ENCODE measurements around the gene ICAM3. TPM values are rescaled to one million over a fixed set of nuclear protein-coding genes. Genes with fewer than 3 reads are reported as not detected.

ICAM3 gene
- total RNA-seq, 1 donor from 2014 or later = 1.4 TPM

DNA sequence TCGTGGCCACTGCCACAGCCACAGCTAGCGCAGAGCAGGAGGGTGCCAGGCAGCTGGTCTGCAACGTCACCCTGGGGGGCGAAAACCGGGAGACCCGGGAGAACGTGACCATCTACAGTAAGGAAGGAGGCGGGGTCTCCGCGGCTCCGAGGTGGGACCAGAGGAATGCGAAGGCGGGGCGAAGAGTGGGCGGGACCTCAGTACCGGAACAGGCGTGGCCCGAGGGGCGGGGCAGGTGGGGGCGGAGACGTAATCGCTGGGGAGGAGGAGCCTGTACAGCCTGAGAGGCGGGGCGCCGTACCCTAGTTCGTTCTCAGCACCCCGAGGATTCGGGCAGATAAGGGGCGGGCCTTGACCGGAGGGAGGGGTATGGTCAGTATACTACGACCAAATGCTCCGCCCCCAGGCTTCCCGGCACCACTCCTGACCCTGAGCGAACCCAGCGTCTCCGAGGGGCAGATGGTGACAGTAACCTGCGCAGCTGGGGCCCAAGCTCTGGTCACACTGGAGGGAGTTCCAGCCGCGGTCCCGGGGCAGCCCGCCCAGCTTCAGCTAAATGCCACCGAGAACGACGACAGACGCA is 47.1 kb downstream of the ICAM3 start:
- no peak for DNase-seq (ENCODE audit: low spot score)

DNA sequence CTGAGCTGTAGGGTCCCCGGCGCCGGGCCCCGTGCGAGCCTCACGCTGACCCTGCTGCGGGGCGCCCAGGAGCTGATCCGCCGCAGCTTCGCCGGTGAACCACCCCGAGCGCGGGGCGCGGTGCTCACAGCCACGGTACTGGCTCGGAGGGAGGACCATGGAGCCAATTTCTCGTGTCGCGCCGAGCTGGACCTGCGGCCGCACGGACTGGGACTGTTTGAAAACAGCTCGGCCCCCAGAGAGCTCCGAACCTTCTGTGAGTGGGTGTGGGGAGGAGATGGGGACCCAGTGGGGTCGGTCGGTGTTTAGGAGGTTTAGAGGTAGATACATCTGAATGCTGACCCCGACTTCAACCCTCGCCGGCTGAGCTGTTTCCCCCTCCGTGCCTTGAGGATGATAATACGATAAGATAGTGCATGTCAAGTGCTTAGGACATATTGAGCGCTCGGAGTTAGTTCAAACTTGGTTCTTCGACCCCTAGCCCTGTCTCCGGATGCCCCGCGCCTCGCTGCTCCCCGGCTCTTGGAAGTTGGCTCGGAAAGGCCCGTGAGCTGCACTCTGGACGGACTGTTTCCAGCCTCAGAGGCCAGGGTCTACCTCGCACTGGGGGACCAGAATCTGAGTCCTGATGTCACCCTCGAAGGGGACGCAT is 47.7 kb downstream of the ICAM3 start:
- DNase-seq (ENCODE audit: low spot score) = no peak

- DNase-seq (ENCODE audit: low spot score) = no peak
Measured at GRCh38 chr19:10290876-10291553, 48.4 kb downstream of the ICAM3 start.

- DNase-seq (ENCODE audit: low spot score) = no peak
Measured at GRCh38 chr19:10290357-10290875, 49.0 kb downstream of the ICAM3 start.

DNA sequence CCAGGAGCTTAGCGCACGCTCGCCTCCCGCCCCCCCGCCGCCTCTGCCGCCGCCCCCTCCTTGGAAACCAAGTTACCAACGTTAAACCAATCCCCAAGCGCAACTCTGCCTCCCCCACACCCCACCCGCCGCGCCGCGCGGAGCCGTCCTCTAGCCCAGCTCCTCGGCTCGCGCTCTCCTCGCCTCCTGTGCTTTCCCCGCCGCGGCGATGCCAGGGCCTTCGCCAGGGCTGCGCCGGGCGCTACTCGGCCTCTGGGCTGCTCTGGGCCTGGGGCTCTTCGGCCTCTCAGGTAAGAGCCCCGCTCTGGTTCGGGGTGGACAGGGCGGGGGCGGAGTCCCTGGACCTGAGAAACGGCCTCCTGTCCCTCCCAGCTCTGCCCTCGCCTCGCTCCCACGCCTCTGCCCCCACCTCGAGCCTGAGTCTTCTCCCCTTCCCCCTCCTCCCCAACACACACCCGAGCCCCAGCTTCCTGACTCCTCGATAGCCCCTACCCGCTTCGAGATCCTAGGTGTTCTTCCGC is 49.5 kb downstream of the ICAM3 start, which contains the start of gene ICAM5:
TSS of gene ICAM5 (plus strand) at position 117 of the 521 bp plus-strand sequence. CDS start at position 209, 92 bp downstream.
- no peak for DNase-seq (ENCODE audit: low spot score)

GRCh38 chr19:10289167-10289835 is 50.1 kb downstream of the ICAM3 start:
- DNase-seq (ENCODE audit: low spot score) = no peak

DNA sequence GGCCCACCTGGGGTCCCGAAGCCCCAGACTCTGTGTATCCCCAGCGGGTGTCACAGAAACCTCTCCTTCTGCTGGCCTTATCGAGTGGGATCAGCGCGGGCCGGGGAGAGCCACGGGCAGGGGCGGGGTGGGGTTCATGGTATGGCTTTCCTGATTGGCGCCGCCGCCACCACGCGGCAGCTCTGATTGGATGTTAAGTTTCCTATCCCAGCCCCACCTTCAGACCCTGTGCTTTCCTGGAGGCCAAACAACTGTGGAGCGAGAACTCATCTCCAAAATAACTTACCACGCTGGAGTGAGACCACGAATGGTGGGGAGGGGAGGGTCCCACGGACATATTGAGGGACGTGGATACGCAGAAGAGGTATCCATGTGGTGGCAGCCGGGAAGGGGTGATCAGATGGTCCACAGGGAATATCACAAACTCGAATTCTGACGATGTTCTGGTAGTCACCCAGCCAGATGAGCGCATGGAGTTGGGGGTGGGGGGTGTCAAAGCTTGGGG is 50.7 kb downstream of the ICAM3 start:
- peak; percentile 77 for DNase-seq (ENCODE audit: low spot score)

- peak; percentile 91 for DNase-seq (ENCODE audit: low spot score)
Measured at GRCh38 chr19:10286803-10287737, 52.4 kb downstream of the ICAM3 start, which contains the start of gene ICAM4. TSS of gene ICAM4 (plus strand) at chr19:10286955. CDS start at chr19:10287013, 58 bp downstream.

DNA sequence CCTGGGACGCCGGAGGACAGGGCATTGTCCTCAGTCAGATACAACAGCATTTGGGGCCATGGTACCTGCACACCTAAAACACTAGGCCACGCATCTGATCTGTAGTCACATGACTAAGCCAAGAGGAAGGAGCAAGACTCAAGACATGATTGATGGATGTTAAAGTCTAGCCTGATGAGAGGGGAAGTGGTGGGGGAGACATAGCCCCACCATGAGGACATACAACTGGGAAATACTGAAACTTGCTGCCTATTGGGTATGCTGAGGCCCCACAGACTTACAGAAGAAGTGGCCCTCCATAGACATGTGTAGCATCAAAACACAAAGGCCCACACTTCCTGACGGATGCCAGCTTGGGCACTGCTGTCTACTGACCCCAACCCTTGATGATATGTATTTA is 54.0 kb downstream of the ICAM3 start:
- DNase-seq (ENCODE audit: low spot score) = no peak

GRCh38 chr19:10284960-10285278 is 54.5 kb downstream of the ICAM3 start:
- DNase-seq (ENCODE audit: low spot score) = no peak

DNA sequence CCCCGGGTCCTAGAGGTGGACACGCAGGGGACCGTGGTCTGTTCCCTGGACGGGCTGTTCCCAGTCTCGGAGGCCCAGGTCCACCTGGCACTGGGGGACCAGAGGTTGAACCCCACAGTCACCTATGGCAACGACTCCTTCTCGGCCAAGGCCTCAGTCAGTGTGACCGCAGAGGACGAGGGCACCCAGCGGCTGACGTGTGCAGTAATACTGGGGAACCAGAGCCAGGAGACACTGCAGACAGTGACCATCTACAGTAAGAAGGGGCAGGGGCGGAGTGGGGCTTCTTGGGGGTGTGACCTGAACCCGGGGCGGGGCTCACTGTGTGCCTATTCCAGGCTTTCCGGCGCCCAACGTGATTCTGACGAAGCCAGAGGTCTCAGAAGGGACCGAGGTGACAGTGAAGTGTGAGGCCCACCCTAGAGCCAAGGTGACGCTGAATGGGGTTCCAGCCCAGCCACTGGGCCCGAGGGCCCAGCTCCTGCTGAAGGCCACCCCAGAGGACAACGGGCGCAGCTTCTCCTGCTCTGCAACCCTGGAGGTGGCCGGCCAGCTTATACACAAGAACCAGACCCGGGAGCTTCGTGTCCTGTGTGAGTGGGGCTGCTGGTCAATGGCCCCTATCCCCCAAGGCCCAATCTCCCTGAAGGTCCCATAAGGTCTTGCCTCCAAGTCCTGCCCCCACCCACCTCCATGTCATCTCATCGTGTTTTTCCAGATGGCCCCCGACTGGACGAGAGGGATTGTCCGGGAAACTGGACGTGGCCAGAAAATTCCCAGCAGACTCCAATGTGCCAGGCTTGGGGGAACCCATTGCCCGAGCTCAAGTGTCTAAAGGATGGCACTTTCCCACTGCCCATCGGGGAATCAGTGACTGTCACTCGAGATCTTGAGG is 55.1 kb downstream of the ICAM3 start:
- DNase-seq (ENCODE audit: low spot score) = no peak

Other genes with a start within 250 kb of the ICAM3 start
- 1.7 TPM for gene ANGPTL6, start 236.9 kb downstream of the ICAM3 start, total RNA-seq (ENCODE audit: insufficient read depth, low replicate concordance)
- gene PPAN, start 233.3 kb downstream of the ICAM3 start, total RNA-seq (ENCODE audit: insufficient read depth, low replicate concordance) = 26.0 TPM
- gene P2RY11, start 227.9 kb downstream of the ICAM3 start, total RNA-seq (ENCODE audit: insufficient read depth, low replicate concordance) = 18.5 TPM
- 216 TPM for gene EIF3G, start 219.7 kb downstream of the ICAM3 start, total RNA-seq (ENCODE audit: insufficient read depth, low replicate concordance)
- gene DNMT1, start 144.7 kb downstream of the ICAM3 start, total RNA-seq (ENCODE audit: insufficient read depth, low replicate concordance) = 11.3 TPM
- gene S1PR2, start 108.3 kb downstream of the ICAM3 start, total RNA-seq (ENCODE audit: insufficient read depth, low replicate concordance) = 19.0 TPM
- gene MRPL4, start 87.4 kb downstream of the ICAM3 start, total RNA-seq (ENCODE audit: insufficient read depth, low replicate concordance) = 25.8 TPM
- 14.2 TPM for gene ICAM1, start 68.5 kb downstream of the ICAM3 start, total RNA-seq (ENCODE audit: insufficient read depth, low replicate concordance)
- 4.1 TPM for gene ICAM4, start 52.7 kb downstream of the ICAM3 start, total RNA-seq (ENCODE audit: insufficient read depth, low replicate concordance)
- gene ICAM5, start 49.7 kb downstream of the ICAM3 start, total RNA-seq (ENCODE audit: insufficient read depth, low replicate concordance) = 3.4 TPM
- 1.7 TPM for gene ZGLP1, start 29.8 kb downstream of the ICAM3 start, total RNA-seq (ENCODE audit: insufficient read depth, low replicate concordance)
- gene FDX2, start 23.6 kb downstream of the ICAM3 start, total RNA-seq (ENCODE audit: insufficient read depth, low replicate concordance) = 18.3 TPM
- gene RAVER1, start 6.1 kb downstream of the ICAM3 start, total RNA-seq (ENCODE audit: insufficient read depth, low replicate concordance) = 5.8 TPM
- 71.5 TPM for gene TYK2, start 40.9 kb upstream of the ICAM3 start, total RNA-seq (ENCODE audit: insufficient read depth, low replicate concordance)
- gene CDC37, start 63.9 kb upstream of the ICAM3 start, total RNA-seq (ENCODE audit: insufficient read depth, low replicate concordance) = 73.9 TPM
- 4.3 TPM for gene PDE4A, start 80.9 kb upstream of the ICAM3 start, total RNA-seq (ENCODE audit: insufficient read depth, low replicate concordance)
- gene KEAP1, start 163.7 kb upstream of the ICAM3 start, total RNA-seq (ENCODE audit: insufficient read depth, low replicate concordance) = 43.1 TPM
- gene S1PR5, start 177.8 kb upstream of the ICAM3 start, total RNA-seq (ENCODE audit: insufficient read depth, low replicate concordance) = 7.5 TPM
- gene ATG4D, start 204.3 kb upstream of the ICAM3 start, total RNA-seq (ENCODE audit: insufficient read depth, low replicate concordance) = 5.1 TPM
- 1.9 TPM for gene KRI1, start 226.4 kb upstream of the ICAM3 start, total RNA-seq (ENCODE audit: insufficient read depth, low replicate concordance)
- 13.5 TPM for gene CDKN2D, start 229.4 kb upstream of the ICAM3 start, total RNA-seq (ENCODE audit: insufficient read depth, low replicate concordance)
- 8.2 TPM for gene AP1M2, start 247.7 kb upstream of the ICAM3 start, total RNA-seq (ENCODE audit: insufficient read depth, low replicate concordance)